GM18907 (cell line): ENCODE data around the gene KRTAP2-3.
"Not testable (repeated sequence)": the region's sequence is repeated elsewhere in the genome, so short reads cannot be mapped to it uniquely, and the experiment has no call there.

ENCODE experiments used
- ATAC-seq: cut with Tn5 transposase; IDR thresholded peaks from one replicate; pipeline ENCODE4 v1.9.1; 2021; ENCODE audit warnings: mild to moderate bottlenecking, moderate library complexity; ENCODE audit not compliant: unreplicated experiment

KRTAP2-3 gene

DNA sequence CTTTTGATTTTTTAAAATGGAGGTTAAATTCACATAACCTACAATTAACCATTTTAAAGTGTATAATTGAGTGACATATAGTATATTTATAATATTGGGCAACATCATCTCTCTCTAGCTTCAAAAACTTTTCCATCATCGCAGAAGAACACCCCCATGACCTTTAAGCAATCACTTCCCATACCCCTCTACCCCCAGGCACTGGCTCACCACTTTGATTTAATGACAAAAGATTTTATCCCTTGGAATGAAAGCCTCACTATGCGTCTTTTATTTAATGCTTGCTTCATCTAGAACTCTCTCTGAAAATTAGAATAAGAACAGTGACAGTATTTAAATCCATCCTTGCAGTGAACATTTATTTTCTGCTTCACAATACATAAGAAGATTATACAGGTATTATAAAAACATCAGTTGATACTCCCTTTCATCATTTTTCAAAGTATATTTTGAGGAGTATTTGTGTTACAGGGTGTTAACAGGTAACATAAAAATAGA lies 22.0 kb downstream of the KRTAP2-3 start:
- ATAC-seq: no peak

DNA sequence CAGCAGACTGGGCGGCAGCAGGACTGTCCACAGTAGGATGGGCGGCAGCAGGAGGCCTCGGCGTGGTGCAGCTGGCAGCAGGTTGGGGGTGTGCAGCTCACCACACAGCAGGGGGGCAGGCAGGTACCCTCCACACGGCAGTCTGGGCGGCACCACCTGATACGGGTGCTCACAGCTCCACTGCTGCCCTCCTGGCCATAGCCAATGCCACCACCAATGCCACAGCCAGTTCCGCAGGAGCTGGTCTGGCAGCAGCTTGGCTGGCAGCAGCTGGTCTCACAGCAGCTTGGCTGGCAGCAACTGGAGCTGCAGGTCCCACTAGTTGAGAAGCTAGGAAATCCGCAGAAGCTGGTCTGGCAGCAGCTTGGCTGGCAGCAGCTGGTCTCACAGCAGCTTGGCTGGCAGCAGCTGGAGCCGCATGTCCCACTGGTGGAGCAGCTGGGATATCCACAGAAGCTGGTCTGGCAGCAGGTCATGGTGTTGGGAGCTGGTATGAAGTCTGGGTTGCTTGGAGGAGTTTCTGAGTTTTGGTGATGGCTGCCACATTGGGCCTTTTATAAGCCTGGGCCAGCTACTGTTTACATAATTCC lies 25.5 kb downstream of the KRTAP2-3 start, which contains the start of gene KRTAP1-3:
Gene KRTAP1-3 (minus strand): TSS at position 529 of the 590 bp plus-strand sequence. CDS start 53 bp downstream, at position 476.
- ATAC-seq: not testable (repeated sequence)

DNA sequence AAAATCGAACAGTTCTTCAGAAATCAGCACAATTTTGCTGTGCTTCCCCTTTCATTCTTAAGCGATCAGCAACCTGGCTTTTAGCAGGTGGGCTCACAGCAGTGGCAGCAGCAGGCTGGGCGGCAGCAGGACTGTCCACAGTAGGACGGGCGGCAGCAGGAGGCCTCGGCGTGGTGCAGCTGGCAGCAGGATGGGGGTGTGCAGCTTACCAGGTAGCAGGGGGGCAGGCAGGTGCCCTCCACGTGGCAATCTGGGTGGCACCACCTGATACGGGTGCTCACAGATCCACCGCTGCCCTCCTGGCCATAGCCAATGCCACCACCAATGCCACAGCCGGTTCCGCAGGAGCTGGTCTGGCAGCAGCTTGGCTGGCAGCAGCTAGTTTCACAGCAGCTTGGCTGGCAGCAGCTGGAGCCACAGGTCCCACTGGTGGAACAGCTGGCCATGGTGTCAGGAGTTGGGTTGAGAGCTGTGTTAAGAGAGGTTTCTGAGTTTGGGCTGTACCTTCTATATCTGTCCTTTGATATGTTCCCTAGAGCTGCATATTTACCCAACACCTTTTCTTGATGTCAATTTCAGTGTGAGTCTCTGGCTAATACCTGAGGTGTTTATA lies 30.2 kb downstream of the KRTAP2-3 start, which contains the start of gene KRTAP1-4:
Gene KRTAP1-4 (minus strand): TSS at position 563 of the 613 bp plus-strand sequence. CDS start 117 bp downstream, at position 446.
- ATAC-seq: no peak

DNA sequence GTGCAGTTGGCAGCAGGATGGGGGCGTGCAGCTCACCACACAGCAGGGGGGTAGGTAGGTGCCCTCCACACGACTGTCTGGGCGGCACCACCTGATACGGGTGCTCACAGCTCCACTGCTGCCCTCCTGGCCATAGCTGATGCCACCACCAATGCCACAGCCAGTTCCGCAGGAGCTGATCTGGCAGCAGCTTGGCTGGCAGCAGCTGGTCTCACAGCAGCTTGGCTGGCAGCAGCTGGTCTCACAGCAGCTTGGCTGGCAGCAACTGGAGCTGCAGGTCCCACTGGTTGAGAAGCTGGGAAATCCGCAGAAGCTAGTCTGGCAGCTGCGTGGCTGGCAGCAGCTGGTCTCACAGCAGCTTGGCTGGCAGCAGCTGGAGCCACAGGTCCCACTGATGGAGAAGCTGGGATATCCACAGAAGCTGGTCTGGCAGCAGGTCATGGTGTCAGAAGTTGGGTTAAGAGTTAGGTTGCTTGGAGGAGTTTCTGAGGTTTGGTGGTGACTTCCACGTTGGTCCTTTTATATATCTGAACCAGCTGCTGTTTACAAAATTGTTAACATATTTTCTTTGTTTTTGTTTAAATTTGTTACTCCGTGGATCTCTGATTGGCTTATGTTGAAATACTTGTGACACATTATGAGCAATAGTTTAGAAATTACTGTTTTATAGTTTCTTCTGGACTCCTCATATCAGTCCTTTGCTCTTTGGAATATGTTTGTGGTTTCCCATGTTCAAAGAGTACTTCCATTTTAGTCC lies 33.0 kb downstream of the KRTAP2-3 start, which contains the start of gene KRTAP1-5:
Gene KRTAP1-5 (minus strand): TSS at position 494 of the 757 bp plus-strand sequence. CDS start 53 bp downstream, at position 441.
- ATAC-seq: no peak

DNA sequence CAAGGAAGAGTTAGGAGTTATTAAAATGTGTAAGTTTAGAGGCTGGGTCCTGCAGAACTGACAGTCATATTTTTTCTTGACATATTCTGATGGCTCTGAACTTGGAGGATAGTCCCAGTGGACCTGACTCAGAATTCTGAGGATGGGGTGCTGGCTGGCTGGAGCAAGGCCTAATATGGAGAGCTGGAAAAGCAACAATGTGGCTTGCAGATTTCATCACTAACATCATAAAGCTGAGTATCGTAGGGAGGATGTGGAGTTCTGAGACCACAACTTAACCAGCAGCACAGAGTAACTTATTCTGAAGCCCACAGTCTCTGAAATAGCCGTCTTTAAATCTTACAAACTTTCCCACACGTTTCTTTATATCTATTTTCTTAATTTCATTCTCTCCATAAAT lies 35.2 kb downstream of the KRTAP2-3 start:
- ATAC-seq: no peak

DNA sequence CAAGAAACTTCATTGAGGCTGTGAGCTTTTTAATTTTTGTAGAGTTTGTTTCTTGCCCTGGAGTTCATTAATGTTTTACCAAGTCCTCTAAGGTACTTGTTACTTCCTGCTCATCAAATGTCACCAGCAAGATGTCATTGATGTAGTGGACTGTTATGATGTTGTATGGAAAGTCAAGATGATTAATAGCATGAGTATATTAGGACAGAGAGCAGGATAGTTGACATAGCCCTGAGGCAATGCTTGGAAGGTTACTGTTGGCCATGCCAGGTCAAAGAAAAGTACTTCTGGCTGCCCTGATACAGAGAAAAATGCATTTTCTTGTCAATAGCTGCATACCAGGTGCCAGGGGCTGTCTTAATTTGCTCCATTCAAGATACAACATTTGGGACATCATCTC lies 39.6 kb downstream of the KRTAP2-3 start:
- ATAC-seq: no peak

DNA sequence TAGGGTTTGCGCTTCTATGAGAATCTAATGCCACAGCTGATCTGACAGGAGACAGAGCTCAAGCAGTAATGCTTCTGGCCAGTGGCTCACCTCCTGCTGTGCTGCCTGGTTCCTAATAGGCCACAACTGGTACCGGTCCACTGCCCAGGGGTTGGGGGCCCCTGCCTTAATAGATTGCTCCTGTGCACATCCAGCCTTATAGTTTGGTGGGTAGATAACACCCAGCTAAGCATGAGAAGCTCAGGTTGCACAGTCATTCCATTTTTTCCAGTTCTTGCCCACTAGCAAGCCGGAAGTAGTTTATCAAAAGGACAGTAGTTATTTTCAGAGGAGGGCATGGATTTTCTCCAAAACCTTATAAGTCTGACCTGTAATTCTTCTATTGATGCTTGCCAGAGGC lies 40.5 kb downstream of the KRTAP2-3 start:
- ATAC-seq: no peak

DNA sequence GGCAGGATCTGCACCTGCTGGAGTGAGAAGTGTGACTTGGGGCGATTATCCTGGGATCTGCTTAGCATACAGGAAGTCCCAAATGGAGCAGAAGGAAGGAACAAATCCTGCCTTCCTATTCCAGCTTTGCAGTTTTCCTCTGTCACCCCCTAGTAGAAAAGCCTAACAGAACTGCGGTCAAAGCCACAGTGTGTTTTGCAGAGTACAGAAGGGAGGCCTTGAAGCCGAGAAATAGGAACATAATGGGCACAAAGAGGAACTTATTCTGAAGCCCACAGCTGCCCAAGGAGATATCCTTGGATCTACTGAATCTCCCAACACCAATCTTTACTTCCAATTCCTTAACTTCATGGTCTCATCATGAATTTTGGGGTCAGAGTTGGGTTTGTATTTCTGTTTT lies 41.4 kb downstream of the KRTAP2-3 start:
- no peak for ATAC-seq

DNA sequence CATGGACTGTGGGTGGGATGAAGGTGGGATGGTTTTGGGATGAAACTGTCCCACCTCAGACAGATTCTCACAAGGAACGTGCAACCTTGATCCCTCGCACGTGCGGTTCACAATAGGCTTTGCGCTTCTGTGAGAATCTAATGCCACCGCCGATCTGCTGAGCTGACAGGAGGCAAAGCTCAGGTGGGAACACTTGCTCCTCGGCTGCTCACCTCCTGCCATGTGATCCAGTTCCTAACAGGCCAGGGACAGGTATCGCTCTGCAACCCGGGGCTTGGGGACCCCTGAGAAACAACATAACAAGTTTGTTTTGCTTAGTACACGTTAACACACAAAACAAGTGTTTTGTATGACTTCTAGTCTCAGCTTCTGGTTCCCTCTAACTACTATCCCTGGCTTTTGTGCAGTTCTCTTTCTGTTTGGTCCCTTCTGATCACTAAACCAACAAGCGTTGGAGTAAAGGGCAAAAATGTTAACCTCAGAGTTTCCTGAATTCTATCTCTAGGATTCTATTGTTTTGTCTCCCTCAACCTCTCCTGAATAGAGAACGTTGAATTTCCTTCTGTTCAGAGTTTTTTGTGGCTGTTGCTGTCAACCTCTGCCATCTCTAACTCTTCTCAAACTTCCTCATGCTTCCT lies 43.2 kb downstream of the KRTAP2-3 start:
- no peak for ATAC-seq

DNA sequence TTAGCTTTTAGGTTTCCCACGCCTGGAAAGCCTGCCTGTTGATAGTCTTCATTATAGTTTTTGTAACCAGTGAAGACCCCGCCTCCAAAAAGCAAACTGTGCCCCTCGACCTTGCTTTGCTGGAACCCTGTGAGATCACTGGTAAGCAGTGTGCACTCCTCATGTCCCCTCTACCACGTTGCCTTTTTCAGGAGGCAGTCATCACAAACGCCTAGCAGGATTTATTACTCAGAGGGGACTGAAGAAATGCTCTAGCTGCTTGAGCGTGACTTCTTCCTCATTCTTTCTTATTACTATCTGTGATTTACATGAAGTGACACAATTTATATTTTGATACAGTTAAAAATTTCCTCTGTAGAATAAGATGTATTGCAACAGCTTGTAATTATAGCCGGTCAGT lies 44.5 kb downstream of the KRTAP2-3 start:
- ATAC-seq: no peak

DNA sequence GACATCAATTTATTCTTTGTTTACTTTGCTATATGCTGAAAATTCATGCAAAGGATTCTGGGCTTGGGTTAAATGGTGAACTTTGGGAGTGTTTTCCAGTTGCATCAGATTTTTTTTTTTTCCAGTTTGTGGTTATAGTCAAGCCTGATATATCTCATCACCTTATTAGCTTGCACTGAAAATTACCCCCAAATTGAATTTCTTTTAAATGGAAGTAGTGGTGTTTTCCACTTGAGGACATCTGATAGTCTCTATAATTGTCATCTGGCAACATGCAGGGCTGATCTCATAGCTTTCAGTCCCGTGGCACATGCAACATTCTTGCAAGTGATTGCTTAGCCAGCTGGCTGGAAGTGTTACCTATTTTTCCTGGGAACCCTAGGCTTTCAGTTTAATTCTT lies 46.3 kb downstream of the KRTAP2-3 start:
- ATAC-seq: no peak

DNA sequence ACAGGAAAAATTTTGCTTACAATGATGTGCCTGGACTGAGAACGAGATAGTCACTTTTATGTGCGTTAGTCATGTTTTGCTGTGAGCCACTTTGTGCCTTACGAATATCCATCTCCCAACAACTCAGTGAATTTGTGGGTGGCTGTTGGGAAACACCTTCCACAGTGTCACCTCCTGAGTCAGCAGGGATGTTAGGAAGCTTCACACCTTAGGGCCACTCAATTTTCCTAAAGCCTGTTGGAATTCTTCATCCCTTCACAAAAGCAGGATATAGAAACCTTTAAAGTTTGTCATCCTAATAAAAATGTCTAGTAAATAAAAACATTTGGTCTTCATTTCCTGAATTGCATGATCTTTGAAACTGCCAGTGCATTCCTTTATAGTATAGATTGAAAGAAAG lies 46.7 kb downstream of the KRTAP2-3 start:
- ATAC-seq: no peak

DNA sequence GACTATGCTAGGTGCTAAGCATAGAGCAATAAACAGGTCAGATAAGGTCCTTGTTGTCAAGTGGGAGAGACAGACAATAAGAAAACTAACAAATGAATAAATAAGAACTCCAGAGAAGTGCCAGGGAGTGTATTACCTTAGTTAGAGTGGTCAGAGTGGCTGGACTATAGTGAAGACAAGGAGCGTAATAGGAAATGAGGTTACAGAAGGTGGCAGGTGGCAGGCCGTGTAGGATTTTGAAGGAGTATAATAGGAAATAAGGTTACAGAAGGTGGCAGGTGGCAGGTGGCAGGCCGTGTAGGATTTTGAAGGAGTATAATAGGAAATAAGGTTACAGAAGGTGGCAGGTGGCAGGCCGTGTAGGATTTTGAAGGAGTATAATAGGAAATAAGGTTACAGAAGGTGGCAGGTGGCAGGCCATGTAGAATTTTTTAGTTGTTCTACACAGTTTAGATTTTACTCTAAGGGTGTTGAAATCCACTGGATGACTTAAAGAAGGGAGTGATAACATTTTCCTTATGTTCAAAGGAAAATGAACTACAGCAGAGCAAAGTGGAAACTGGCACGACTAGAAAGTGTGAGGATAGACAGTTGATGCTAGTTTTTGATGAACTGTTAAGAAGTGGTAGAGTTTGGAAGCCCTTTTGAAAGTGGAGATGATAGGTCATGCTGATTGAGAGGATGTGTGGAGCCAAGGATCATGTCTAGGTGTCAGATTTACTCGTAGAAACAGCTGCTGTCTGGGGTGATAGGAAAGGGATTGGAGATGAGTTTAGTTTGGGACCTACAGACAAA lies 47.4 kb downstream of the KRTAP2-3 start:
- ATAC-seq: no peak

DNA sequence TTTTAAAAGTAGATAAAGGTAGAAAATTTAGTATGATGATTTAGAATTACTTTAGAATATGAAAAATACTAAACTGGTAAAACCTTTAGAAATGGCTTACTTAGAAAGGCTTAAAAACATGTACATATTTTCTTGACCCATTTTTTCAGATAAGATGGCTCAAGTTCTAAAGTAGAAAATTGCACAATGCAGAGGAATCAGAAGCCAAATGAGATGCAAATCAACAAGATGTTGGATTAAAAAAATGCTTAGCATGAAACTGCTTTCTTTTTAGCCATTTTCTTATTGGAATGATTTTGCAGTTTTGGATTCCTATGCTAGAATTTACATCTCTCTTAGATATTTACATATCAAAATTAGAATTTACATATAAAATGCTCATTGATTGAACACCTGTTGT lies 49.5 kb downstream of the KRTAP2-3 start:
- ATAC-seq: no peak

DNA sequence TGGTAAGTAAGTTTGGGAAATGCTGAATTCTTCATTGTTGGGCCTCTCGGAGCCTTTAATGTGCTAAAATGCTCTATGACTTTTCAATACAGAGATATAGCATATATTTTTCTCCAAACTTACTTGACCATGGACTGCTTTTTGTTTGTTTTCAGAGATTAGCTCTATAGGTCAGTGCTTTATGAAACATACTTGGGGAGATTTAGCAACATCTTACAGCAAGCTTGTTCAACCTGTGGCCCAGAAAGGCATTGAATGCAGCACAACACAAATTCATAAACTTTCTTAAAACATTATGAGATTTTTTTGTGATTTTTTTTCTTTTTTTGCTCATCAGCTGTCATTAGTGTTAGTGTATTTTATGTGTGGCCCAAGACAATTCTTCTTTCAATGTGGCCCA lies 50.0 kb downstream of the KRTAP2-3 start:
- ATAC-seq: no peak

DNA sequence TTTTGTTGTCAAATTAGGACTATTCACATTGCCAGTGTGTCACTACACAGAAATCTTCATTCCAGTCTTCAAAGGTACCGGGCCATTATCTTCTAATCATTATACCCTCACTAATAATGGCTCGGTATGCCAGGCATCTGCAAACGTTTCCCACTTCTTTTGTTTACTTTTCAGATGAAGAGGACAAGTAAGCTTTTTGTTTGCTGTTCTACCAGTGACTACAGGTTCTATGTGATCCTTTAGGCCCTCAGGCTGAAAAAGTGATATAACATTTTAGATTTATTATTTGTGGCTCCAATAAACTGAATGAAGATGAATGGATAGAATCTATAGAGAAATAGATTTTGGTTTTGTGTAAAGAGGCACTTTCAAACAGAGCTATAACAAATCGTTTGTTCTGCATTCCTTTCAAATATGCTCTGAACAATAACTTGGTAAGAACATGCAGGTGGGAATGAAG lies 50.6 kb downstream of the KRTAP2-3 start:
- no peak for ATAC-seq
